GM18517 (cell line): ENCODE data around the gene AP3S2.

ENCODE experiments used
- ATAC-seq: cut with Tn5 transposase; IDR thresholded peaks from one replicate; pipeline ENCODE4 v1.9.1; 2021; ENCODE audit warnings: mild to moderate bottlenecking, moderate library complexity; ENCODE audit not compliant: unreplicated experiment

AP3S2 gene

GRCh38 chr15:89820666-89821611 is 72.9 kb downstream of the AP3S2 start:
- ATAC-seq, result no peak

- ATAC-seq, result no peak
These were observed 75.5 kb downstream of the AP3S2 start for GRCh38 chr15:89818287-89818686.

- no peak for ATAC-seq
These were observed 76.0 kb downstream of the AP3S2 start for GRCh38 chr15:89817701-89818280.

GRCh38 chr15:89815769-89816168 is 78.0 kb downstream of the AP3S2 start:
- no peak for ATAC-seq

GRCh38 chr15:89814112-89814742 is 79.6 kb downstream of the AP3S2 start:
- no peak for ATAC-seq

- ATAC-seq, result no peak
These were observed 80.2 kb downstream of the AP3S2 start for GRCh38 chr15:89813381-89814111.

- ATAC-seq, result no peak
These were observed 80.9 kb downstream of the AP3S2 start for GRCh38 chr15:89812847-89813320.

GRCh38 chr15:89812011-89812846 is 81.6 kb downstream of the AP3S2 start:
- no peak for ATAC-seq

- no peak for ATAC-seq
These were observed 83.0 kb downstream of the AP3S2 start for GRCh38 chr15:89810837-89811236.

- no peak for ATAC-seq
These were observed 84.0 kb downstream of the AP3S2 start for GRCh38 chr15:89809787-89810148.

GRCh38 chr15:89809093-89809786 is 84.6 kb downstream of the AP3S2 start:
- no peak for ATAC-seq

GRCh38 chr15:89808160-89808870 is 85.5 kb downstream of the AP3S2 start:
- no peak for ATAC-seq

GRCh38 chr15:89807689-89808088 is 86.1 kb downstream of the AP3S2 start:
- no peak for ATAC-seq

- ATAC-seq, result no peak
These were observed 86.9 kb downstream of the AP3S2 start for GRCh38 chr15:89806559-89807550.

- ATAC-seq, result no peak
These were observed 87.6 kb downstream of the AP3S2 start for GRCh38 chr15:89806210-89806558.

- no peak for ATAC-seq
These were observed 88.3 kb downstream of the AP3S2 start for GRCh38 chr15:89805241-89806209.
